GM12872 (cell line): ENCODE measurements around the gene PAX8.

ENCODE experiments used
- CTCF ChIP-seq: IDR thresholded peaks from 3 replicates; pipeline ENCODE4 v1.5.1; 2011; ENCODE audit warnings: low read depth, mild to moderate bottlenecking, low read length, moderate library complexity; ENCODE audit not compliant: insufficient read depth

The PAX8 gene

GRCh38 chr2:113242327-113242726, 36.4 kb downstream of the PAX8 start:
- no peak for TF ChIP-seq CTCF

GRCh38 chr2:113240915-113241911, 37.5 kb downstream of the PAX8 start:
- no peak for TF ChIP-seq CTCF

- TF ChIP-seq CTCF: no peak
These were observed 38.4 kb downstream of the PAX8 start for GRCh38 chr2:113240150-113240914.

GRCh38 chr2:113238871-113239839, 39.6 kb downstream of the PAX8 start:
- no peak for TF ChIP-seq CTCF

GRCh38 chr2:113237604-113238160, 41.0 kb downstream of the PAX8 start:
- no peak for TF ChIP-seq CTCF

GRCh38 chr2:113236367-113237159, 42.2 kb downstream of the PAX8 start:
- no peak for TF ChIP-seq CTCF
